Lower leg skin (tissue), 4 donors: ENCODE data around the gene ANKH. TPM values are rescaled to one million over a fixed set of nuclear protein-coding genes. Genes with fewer than 3 reads are reported as not detected.

Experiments used
- DNase-seq, 2 donors: peaks; one replicate each; pipeline ENCODE4 v3.0.0-alpha.2; 2019; ENCODE audit warnings: low spot score in 2 of 2
- H3K4me3 ChIP-seq: fragments of 200-600 bp; sonication (generic); 2 replicates; pipeline ENCODE4 v1.5.1; 2017; ENCODE audit warnings: mild to moderate bottlenecking, low read depth; ENCODE audit not compliant: poor library complexity, severe bottlenecking
- POLR2A ChIP-seq, 2 donors: fragments of 450-650 bp; IDR thresholded peaks; one replicate each; pipeline ENCODE4 v1.6.1; 2016 to 2017; ENCODE audit warnings: antibody characterized with exemption in 2 of 2, mild to moderate bottlenecking in 1 of 2, moderate library complexity in 1 of 2
- WGBS, 2 donors: methylation state at CpG; one replicate each; pipeline ENCODE4 v1.1.5; 2018; 5-methylcytosine and 5-hydroxymethylcytosine counted together
- intact Hi-C: fragments of 100-400 bp; cut with DNase I; formaldehyde crosslinking; loops from one replicate; pipeline ENCODE4 v1.15.0; 2023; ENCODE audit warnings: low total_unique reads
- total RNA-seq, 4 donors: library from RNA; depleted of rRNA; stranded (reverse); fragments of >200 nt; gene quantifications; one replicate each; pipeline ENCODE4 v1.1.0, GENCODE V29; 2016
- TF ChIP-seq, protein P1 (sequence below), 3 donors: fragments of 450-650 bp; IDR thresholded peaks; one replicate each; pipeline ENCODE4 v1.5.1; 2016; ENCODE audit warnings: antibody characterized with exemption in 3 of 3, mild to moderate bottlenecking in 3 of 3, moderate library complexity in 2 of 3

Gene ANKH
- total RNA-seq, 4 donors from 2014 or later, result 44.0 to 84.8 (median 67.9) TPM

- no peak overlapping the region for H3K4me3 ChIP-seq
- DNase-seq, result no peak
- TF ChIP-seq, protein P1, sequence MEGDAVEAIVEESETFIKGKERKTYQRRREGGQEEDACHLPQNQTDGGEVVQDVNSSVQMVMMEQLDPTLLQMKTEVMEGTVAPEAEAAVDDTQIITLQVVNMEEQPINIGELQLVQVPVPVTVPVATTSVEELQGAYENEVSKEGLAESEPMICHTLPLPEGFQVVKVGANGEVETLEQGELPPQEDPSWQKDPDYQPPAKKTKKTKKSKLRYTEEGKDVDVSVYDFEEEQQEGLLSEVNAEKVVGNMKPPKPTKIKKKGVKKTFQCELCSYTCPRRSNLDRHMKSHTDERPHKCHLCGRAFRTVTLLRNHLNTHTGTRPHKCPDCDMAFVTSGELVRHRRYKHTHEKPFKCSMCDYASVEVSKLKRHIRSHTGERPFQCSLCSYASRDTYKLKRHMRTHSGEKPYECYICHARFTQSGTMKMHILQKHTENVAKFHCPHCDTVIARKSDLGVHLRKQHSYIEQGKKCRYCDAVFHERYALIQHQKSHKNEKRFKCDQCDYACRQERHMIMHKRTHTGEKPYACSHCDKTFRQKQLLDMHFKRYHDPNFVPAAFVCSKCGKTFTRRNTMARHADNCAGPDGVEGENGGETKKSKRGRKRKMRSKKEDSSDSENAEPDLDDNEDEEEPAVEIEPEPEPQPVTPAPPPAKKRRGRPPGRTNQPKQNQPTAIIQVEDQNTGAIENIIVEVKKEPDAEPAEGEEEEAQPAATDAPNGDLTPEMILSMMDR (IDR thresholded peaks at IDR 0.05), result no peak
- no peak for TF ChIP-seq POLR2A (IDR thresholded peaks at IDR 0.05)
- intact Hi-C loops, result no loop called here
- 66 to 75% methylated on average over 8 of the region's 8 CpGs for WGBS, 2 donors
These were observed 171.7 kb downstream of the ANKH start for GRCh38 chr5:14699807-14700400.

GRCh38 chr5:14699159-14699558 lies 172.4 kb downstream of the ANKH start:
- intact Hi-C loops, result no loop called here
- no peak for DNase-seq
- TF ChIP-seq, protein P1 (IDR thresholded peaks at IDR 0.05), result no peak
- TF ChIP-seq POLR2A (IDR thresholded peaks at IDR 0.05), result no peak
- H3K4me3 ChIP-seq, result no peak overlapping the region
- WGBS, 2 donors, result 94 to 100% methylated on average over 2 of the region's 2 CpGs

DNA sequence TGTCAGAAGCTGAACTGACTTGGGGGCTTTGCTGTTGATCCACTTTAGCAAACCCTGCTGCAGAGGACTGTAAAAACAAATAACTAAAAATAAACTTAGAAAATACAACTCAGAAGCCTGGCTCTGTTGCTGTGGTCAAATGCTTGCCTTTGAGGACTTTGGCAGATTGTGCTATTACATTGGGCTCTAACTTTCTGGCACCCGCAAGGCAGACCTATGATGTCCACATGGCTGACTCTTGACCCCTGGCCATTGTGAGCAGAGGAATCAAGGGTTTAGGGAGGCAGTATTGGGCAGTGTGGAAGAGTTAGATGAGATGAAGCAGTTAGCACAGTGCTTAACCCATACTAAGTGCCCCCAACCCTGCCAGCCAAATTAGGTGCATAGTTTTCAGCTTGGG lies 173.1 kb downstream of the ANKH start:
- no peak for DNase-seq
- no peak overlapping the region for H3K4me3 ChIP-seq
- TF ChIP-seq, protein P1 (IDR thresholded peaks at IDR 0.05), result no peak
- no peak for TF ChIP-seq POLR2A (IDR thresholded peaks at IDR 0.05)
- intact Hi-C loops, result no loop called here
- WGBS, 2 donors, result 91% methylated on average over 1 of the region's 1 CpG

DNA sequence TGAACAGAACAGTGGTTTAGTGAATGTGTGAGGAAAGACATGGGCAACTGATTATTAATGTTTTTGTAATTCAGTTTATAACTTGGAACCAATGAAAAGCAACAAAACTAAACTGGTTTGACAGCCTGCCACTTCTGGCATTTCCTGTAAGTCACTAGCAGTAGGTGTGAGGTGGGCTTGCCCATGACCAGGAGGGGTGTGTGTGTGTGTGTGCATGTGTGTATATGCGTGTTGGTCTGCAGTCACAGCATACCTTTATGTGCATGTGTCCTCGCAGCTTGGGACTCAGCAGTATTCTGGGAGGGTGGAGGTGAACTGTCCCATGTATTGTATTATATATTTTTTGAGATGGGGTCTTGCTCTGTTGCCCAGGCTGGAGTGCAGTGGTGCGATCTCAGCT lies 174.7 kb downstream of the ANKH start:
- intact Hi-C loops, result no loop called here
- WGBS, 2 donors, result 95 to 98% methylated on average over 3 of the region's 3 CpGs

GRCh38 chr5:14696057-14696456 lies 175.5 kb downstream of the ANKH start:
- no peak for DNase-seq
- no peak overlapping the region for H3K4me3 ChIP-seq
- WGBS, 2 donors, result 27 to 41% methylated on average over 1 of the region's 1 CpG
- intact Hi-C loops, result no loop called here
- TF ChIP-seq, protein P1 (IDR thresholded peaks at IDR 0.05), result no peak
- TF ChIP-seq POLR2A (IDR thresholded peaks at IDR 0.05), result no peak

More for the DNA sequence above, 174.7 kb downstream of the ANKH start:
- no peak overlapping the region for H3K4me3 ChIP-seq
- TF ChIP-seq POLR2A (IDR thresholded peaks at IDR 0.05), result no peak
- TF ChIP-seq, protein P1 (IDR thresholded peaks at IDR 0.05), result no peak
- no peak for DNase-seq

DNA sequence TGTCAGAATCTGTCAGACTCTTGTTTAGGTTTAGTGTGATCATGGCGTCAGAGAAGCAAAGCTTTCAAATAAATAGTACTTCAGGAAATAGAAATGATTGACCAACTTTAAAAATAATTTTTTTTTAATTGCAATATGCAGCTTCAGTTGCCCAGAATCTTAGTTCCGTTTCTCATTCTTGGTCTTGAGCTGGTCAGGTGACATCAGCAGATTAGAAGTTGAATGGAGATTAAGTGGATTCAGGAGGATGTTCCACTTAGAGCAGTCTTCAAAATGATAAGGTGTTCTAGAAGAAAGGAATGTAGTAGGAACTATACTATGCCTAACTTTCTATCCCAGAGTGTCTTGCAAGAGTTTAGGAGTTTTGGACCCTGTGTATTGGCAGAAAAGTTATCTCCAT lies 176.4 kb downstream of the ANKH start:
- intact Hi-C loops, result no loop called here
- DNase-seq, result no peak
- WGBS, 2 donors, result 84 to 91% methylated on average over 2 of the region's 2 CpGs
- H3K4me3 ChIP-seq, result no peak overlapping the region
- TF ChIP-seq POLR2A (IDR thresholded peaks at IDR 0.05), result no peak
- TF ChIP-seq, protein P1 (IDR thresholded peaks at IDR 0.05), result no peak
